HG03066 (cell line): ENCODE results near the gene JPH4.
"Not testable (repeated sequence)": the region's sequence is repeated elsewhere in the genome, so short reads cannot be mapped to it uniquely, and the experiment has no call there.

Experiments
- ATAC-seq: cut with Tn5 transposase; IDR thresholded peaks from one replicate; pipeline ENCODE4 v1.9.1; 2021; ENCODE audit warnings: low read depth; ENCODE audit not compliant: unreplicated experiment

The JPH4 gene

GRCh38 chr14:23609411-23610089 is 31.0 kb upstream of the JPH4 start:
- not testable (repeated sequence) for ATAC-seq

DNA sequence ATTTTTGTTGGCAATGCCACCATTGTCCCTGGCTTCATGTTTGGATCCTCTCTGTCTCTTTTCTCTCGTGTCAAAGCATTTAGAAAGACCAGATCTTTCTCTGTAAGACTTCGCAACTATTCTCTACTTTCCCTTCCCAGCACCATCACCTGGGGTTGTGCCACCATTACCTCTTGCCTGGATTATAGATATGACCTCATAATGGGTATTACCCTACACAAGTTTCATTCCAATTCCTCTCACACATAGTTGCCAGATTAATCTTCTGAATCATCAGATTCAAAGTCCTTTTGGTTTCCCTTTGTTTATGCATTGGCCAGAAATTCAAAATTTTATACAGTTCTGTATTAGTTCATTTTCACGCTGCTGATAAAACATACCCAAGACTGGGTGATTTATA is 30.4 kb upstream of the JPH4 start:
- ATAC-seq: no peak

GRCh38 chr14:23608454-23608853 is 29.9 kb upstream of the JPH4 start:
- no peak for ATAC-seq

DNA sequence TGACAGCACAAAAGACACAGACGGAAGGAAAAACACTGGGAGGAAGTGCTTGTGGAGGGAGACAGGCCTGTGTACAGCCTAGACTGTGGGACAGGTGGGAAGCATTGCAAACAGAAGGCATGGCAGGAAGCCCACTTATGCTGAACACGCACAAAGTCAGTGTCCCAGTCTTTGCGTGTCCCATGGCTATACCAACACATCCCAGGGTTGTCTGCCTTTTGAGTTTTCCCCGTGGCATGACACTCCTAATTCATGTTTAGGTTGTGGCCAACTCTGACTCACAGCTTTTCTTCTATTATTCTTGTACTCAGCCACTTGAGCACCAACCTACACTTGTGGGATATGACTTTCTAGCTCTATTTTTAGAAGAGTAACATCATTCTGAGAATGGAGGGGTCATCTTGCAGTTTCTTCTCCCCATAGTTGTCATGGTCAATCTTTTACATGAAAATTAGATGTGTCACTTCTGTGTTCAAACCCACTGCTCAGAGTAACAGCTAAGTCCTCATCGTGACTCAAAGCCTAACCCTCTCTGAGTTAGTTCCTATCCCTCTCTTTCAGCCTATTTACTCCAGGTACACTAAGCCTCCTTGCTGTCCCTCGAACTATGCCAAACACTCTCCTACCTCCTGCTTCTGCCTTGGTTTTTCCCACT is 27.5 kb upstream of the JPH4 start:
- peak; percentile 65 for ATAC-seq

DNA sequence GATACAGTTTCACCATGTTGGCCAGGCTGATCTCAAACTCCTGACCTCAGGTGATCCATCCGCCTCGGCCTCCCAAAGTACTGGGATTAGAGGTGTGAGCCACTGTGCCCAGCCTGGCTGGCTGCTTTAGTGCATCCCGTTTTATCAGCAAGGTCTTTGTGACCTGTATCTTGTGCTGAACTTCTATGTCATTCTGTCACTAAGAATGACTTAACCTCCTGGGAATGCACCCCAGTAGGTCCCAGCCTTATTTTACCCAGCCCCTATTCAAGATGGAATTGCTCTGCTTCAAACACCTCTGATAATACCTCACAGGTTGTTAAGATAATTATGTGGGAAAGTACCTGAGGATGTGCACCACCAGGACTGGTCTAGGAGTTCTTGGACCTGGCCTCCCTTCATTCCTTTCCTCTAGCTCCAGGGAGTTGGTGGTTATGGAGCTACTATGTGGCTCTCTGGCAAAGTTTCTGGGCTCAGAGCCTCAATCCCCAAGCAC is 26.1 kb upstream of the JPH4 start:
- no peak for ATAC-seq

- no peak for ATAC-seq
Observed at GRCh38 chr14:23604148-23604547, 25.6 kb upstream of the JPH4 start.

GRCh38 chr14:23603103-23603502 is 24.5 kb upstream of the JPH4 start:
- no peak for ATAC-seq

GRCh38 chr14:23602181-23603095 is 23.8 kb upstream of the JPH4 start:
- no peak for ATAC-seq

DNA sequence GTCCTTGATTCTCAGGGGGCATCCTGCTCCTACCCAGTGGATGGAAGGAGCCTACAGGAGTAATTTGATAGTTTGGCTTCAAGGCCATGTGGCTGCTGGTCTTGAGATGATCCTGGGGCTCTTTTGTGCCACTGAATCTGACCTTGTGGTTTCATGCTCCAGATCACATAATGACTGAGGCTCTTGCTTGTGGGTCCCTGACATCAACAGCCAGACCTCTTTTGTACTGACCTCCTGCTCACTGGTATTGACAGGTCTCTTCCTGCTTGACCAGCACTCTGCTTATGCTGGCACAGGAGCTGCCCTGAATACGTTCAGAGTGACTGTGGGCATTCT is 23.2 kb upstream of the JPH4 start:
- no peak for ATAC-seq

DNA sequence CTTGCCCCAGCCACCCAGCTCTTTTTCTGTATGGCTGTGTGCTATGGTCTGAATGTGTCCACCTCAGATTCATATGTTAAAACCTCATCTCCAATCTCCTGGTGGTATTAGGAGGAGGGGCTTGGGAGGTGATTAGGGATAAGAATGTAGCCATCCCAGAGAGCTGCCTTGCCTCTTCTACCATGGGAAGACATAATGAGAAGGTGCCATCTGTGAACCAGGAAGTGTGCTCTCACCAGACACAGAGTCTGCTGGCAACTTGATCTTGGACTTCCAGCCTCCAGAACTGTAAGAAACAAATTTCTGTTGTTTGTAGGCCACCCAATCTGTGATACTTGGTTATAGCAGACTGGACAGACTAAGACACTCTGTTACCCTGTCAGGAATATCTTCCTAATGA is 22.8 kb upstream of the JPH4 start:
- no peak for ATAC-seq

- no peak for ATAC-seq
Observed at GRCh38 chr14:23600806-23601205, 22.2 kb upstream of the JPH4 start.

DNA sequence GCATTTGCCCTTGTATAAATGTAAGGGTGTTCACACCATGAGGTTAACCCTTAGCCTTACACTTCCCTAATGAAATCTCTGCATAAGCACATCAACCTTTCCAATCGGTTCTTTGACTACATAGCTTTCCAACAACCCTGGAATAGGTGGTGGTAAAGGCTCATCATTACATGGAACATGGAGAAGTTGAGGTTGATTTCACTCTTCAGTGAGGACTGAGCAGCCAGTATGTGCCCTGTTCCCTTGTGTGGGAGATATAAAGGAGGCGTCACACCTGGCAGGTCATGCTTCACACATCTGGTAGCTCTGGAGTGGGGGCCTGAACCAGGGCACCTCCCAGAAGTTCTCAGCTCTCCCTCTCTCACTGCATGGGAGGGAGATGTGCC is 21.7 kb upstream of the JPH4 start:
- ATAC-seq: no peak

DNA sequence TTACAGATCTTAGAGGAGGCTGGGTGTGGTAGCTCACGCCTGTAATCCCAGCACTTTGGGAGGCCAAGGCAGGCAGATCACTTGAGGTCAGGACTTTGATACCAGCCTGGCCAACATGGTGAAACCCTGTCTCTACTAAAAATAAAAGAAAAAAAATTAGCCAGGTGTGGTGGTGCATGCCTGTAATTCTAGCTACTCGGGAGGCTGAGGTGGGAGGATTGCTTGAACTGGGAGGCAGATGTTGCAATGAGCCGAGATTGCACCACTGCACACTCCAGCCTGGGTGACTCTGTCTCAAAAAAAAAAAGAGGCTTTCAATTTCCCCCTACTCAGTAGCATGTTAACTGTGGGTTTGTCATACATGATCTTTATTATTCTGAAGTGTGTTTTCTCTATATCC is 15.6 kb upstream of the JPH4 start:
- ATAC-seq: not testable (repeated sequence)

DNA sequence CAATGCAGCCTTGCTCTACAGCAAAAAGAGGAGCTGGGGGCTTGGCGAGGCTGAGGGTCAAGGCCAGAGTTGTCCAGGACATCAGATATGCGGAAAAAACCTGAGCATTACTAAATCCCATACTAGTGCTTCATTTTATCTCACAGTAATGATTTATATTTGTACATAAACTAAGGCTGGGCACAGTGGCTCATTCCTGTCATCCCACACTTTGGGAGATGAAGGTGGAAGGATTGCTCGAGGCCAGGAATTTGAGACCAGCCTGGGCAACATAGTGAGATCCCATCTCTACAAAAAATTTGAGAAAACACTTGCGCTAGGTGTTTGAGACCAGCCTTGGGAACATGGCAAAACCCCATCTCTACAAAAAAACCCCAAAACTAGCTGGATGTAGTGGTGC is 11.6 kb upstream of the JPH4 start:
- ATAC-seq: no peak

- ATAC-seq: no peak
Observed at GRCh38 chr14:23589606-23590005, 11.0 kb upstream of the JPH4 start.

- ATAC-seq: peak; percentile 96
Observed at GRCh38 chr14:23588884-23589598, 10.5 kb upstream of the JPH4 start.

- ATAC-seq: not testable (repeated sequence)
Observed at GRCh38 chr14:23584527-23585203, 6.1 kb upstream of the JPH4 start.

- ATAC-seq: not testable (repeated sequence)
Observed at GRCh38 chr14:23583761-23584526, 5.4 kb upstream of the JPH4 start.
